Measurements from ENCODE around the gene FAM98B.

The FAM98B gene

DNA sequence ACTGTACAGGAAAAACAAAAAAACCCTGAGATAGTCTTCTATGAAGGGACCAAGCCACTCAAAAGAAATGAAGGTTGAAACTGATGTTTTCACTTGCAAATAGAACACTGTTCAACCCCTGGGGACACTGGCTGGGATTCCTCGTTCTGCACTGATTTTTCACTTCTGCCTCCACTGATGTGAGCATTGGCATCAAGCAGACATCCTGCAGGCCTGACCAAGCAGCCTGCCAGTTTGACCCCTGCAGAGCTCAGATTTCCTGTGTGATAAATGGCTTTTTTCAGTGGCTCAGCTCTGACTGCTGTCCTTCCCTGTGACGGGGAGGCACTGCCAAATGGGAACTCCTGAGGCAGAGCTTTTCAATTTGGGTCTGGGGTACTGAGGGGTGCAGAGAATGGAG, 60.7 kb downstream of the FAM98B start:
- Histone ChIP-seq H3F3A (ENCODE audit: low read depth) (no peaks in the 10 kb centered on the region), H3K4me1 (ENCODE audit: insufficient read depth, low read length, poor library complexity, severe bottlenecking) (peaks cover 10% of the 10 kb centered on the region), H3K9me3 (ENCODE audit: insufficient read depth, low read depth, low read length) (no peaks in the 10 kb centered on the region), H3K27me3 (ENCODE audit: insufficient read depth, low read length, poor library complexity, severe bottlenecking) (no peaks in the 10 kb centered on the region), H3K4me3 (ENCODE audit: low read length, poor library complexity, severe bottlenecking) (no peak overlapping the region), H2AFZ (ENCODE audit: low read length) (no peak overlapping the region), H3K79me2 (ENCODE audit: insufficient read depth, low read length) (no peaks in the 10 kb centered on the region), H4K20me1 (ENCODE audit: insufficient read depth, low read length, poor library complexity, severe bottlenecking) (no peaks in the 10 kb centered on the region), H3K36me3 (ENCODE audit: insufficient read depth, low read length) (peaks cover 81% of the 10 kb centered on the region; the same call in 1 of the 2 replicates), H3K9me2 (replicated peaks; ENCODE audit: low read depth, low read length) (no peaks in the 10 kb centered on the region), H3K9ac (ENCODE audit: low read depth, low read length, poor library complexity, severe bottlenecking) (no peak overlapping the region), H3K4me2 (ENCODE audit: low read depth, low read length, poor library complexity, severe bottlenecking) (no peak overlapping the region)
- TF ChIP-seq EZH2phosphoT487 (IDR thresholded peaks at IDR 0.05; ENCODE audit: borderline replicate concordance) = no peak
- TF ChIP-seq, protein P1, sequence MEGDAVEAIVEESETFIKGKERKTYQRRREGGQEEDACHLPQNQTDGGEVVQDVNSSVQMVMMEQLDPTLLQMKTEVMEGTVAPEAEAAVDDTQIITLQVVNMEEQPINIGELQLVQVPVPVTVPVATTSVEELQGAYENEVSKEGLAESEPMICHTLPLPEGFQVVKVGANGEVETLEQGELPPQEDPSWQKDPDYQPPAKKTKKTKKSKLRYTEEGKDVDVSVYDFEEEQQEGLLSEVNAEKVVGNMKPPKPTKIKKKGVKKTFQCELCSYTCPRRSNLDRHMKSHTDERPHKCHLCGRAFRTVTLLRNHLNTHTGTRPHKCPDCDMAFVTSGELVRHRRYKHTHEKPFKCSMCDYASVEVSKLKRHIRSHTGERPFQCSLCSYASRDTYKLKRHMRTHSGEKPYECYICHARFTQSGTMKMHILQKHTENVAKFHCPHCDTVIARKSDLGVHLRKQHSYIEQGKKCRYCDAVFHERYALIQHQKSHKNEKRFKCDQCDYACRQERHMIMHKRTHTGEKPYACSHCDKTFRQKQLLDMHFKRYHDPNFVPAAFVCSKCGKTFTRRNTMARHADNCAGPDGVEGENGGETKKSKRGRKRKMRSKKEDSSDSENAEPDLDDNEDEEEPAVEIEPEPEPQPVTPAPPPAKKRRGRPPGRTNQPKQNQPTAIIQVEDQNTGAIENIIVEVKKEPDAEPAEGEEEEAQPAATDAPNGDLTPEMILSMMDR (conservative IDR thresholded peaks at IDR 0.05; ENCODE audit: low read length) = no peak

DNA sequence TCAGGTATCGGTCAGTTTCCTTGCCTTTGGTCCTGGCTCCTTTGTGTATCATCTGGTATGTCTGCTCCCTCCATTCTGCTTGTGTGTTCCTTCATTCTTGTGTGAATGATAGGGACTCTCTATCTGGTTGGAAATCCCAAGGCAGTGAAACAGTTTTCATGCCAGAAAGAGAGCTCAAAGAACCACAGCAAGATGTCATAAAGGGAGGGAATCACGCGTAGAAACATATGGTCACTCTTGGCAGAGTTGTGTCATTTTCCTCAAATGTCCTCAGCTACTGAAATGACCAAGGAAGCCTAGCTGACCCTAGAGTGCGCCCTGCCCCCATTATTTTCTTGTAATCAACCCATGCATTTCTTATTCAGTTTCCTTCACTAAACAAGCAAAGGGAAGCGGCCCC, 62.7 kb downstream of the FAM98B start:
- H3K4me2 ChIP-seq (ENCODE audit: low read depth, low read length, poor library complexity, severe bottlenecking) = no peak overlapping the region
- H3K36me3 ChIP-seq (ENCODE audit: insufficient read depth, low read length) = peaks cover 62% of the 10 kb centered on the region; the same call in 1 of the 2 replicates
- no peaks in the 10 kb centered on the region for H3K9me2 ChIP-seq (replicated peaks; ENCODE audit: low read depth, low read length)
- peaks cover 10% of the 10 kb centered on the region for H3K4me1 ChIP-seq (ENCODE audit: insufficient read depth, low read length, poor library complexity, severe bottlenecking)
- TF ChIP-seq EZH2phosphoT487 (IDR thresholded peaks at IDR 0.05; ENCODE audit: borderline replicate concordance) = no peak
- TF ChIP-seq, protein P1 (conservative IDR thresholded peaks at IDR 0.05; ENCODE audit: low read length) = no peak
- H3K9ac ChIP-seq (ENCODE audit: low read depth, low read length, poor library complexity, severe bottlenecking) = no peak overlapping the region
- no peaks in the 10 kb centered on the region for H3F3A ChIP-seq (ENCODE audit: low read depth)
- H4K20me1 ChIP-seq (ENCODE audit: insufficient read depth, low read length, poor library complexity, severe bottlenecking) = no peaks in the 10 kb centered on the region
- H3K9me3 ChIP-seq (ENCODE audit: insufficient read depth, low read depth, low read length) = no peaks in the 10 kb centered on the region
- H2AFZ ChIP-seq (ENCODE audit: low read length) = no peak overlapping the region
- H3K79me2 ChIP-seq (ENCODE audit: insufficient read depth, low read length) = no peaks in the 10 kb centered on the region
- no peak overlapping the region for H3K4me3 ChIP-seq (ENCODE audit: low read length, poor library complexity, severe bottlenecking)
- H3K27me3 ChIP-seq (ENCODE audit: insufficient read depth, low read length, poor library complexity, severe bottlenecking) = no peaks in the 10 kb centered on the region

DNA sequence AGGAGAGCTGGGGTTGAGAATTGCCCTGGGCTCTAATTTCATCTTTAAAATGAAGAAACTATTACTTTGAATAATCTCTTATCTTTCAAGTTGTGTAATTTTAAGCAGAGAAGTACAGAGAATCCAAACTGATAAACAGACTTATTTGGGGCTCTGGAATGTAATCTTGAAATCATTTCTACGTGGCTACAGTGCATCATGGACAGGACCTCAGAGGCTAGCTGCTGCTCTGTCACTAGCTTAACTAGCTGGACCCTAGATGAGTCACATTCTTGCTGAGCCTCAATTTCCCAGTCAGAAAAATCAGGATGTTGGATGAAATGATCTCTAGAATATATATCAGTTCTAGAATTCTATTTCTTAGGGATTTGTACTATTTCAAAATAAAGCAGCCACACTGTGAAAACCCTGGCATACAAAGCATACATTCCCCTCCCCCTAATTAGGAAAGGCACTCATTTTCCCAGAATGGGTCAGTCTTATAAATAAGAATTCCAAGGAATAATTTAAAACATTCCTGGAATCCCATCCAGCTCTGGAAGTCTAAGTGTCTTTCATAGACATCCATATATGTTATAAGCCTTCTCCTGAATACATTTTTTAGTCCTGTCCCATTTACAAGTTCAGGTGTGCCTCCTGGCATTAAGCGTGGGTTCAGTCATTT, 63.5 kb downstream of the FAM98B start:
- Histone ChIP-seq H3K36me3 (ENCODE audit: insufficient read depth, low read length) (peaks cover 53% of the 10 kb centered on the region; the same call in 1 of the 2 replicates), H3K9me3 (ENCODE audit: insufficient read depth, low read depth, low read length) (no peaks in the 10 kb centered on the region), H3F3A (ENCODE audit: low read depth) (no peaks in the 10 kb centered on the region), H3K4me1 (ENCODE audit: insufficient read depth, low read length, poor library complexity, severe bottlenecking) (peaks cover 10% of the 10 kb centered on the region), H3K9ac (ENCODE audit: low read depth, low read length, poor library complexity, severe bottlenecking) (no peak overlapping the region), H3K9me2 (replicated peaks; ENCODE audit: low read depth, low read length) (no peaks in the 10 kb centered on the region), H2AFZ (ENCODE audit: low read length) (no peak overlapping the region), H4K20me1 (ENCODE audit: insufficient read depth, low read length, poor library complexity, severe bottlenecking) (no peaks in the 10 kb centered on the region), H3K4me2 (ENCODE audit: low read depth, low read length, poor library complexity, severe bottlenecking) (no peak overlapping the region), H3K79me2 (ENCODE audit: insufficient read depth, low read length) (no peaks in the 10 kb centered on the region), H3K4me3 (ENCODE audit: low read length, poor library complexity, severe bottlenecking) (no peak overlapping the region), H3K27me3 (ENCODE audit: insufficient read depth, low read length, poor library complexity, severe bottlenecking) (no peaks in the 10 kb centered on the region)
- TF ChIP-seq EZH2phosphoT487 (IDR thresholded peaks at IDR 0.05; ENCODE audit: borderline replicate concordance) = no peak
- TF ChIP-seq, protein P1 (conservative IDR thresholded peaks at IDR 0.05; ENCODE audit: low read length) = no peak

All from Loucy (cell line).